NB4 (cell line): Measurements from ENCODE around the gene SHB.

Experiments used
- DNase-seq: peaks from one replicate; pipeline ENCODE4 v3.0.0; 2010; ENCODE audit warnings: low read depth
- H3K4me3 ChIP-seq: one replicate; pipeline ENCODE4 v1.5.1; 2011; ENCODE audit warnings: mild to moderate bottlenecking, low read depth, low read length, moderate library complexity
- CTCF ChIP-seq: IDR thresholded peaks from one replicate; pipeline ENCODE4 v1.5.1; 2012; ENCODE audit warnings: low read depth, low read length
- MAX ChIP-seq: IDR thresholded peaks from 2 replicates; pipeline ENCODE4 v1.6.1; 2011; ENCODE audit warnings: low read depth, low read length
- MYC ChIP-seq: IDR thresholded peaks from 2 replicates; pipeline ENCODE4 v1.6.1; 2011; ENCODE audit warnings: low read depth, low read length
- POLR2A ChIP-seq: IDR thresholded peaks from 2 replicates; pipeline ENCODE4 v1.6.1; 2011; ENCODE audit warnings: mild to moderate bottlenecking; ENCODE audit not compliant: insufficient read length; ENCODE audit errors: extremely low read depth

The SHB gene

GRCh38 chr9:37984672-37985611 is 84.1 kb downstream of the SHB start:
- DNase-seq, result no peak
- H3K4me3 ChIP-seq, result no peak overlapping the region
- TF ChIP-seq POLR2A (no peak), MAX (no peak), CTCF (no peak), MYC (no peak)

- H3K4me3 ChIP-seq, result no peak overlapping the region
- TF ChIP-seq MYC, result no peak
- TF ChIP-seq MAX, result no peak
- TF ChIP-seq CTCF, result no peak
- TF ChIP-seq POLR2A, result no peak
- no peak for DNase-seq
These were observed 84.8 kb downstream of the SHB start for GRCh38 chr9:37984278-37984671.

GRCh38 chr9:37983381-37984067 is 85.5 kb downstream of the SHB start:
- TF ChIP-seq POLR2A (no peak), CTCF (no peak), MAX (no peak), MYC (no peak)

GRCh38 chr9:37979844-37980243 is 89.2 kb downstream of the SHB start:
- no peak for DNase-seq
- no peak overlapping the region for H3K4me3 ChIP-seq
- no peak for TF ChIP-seq CTCF
- no peak for TF ChIP-seq POLR2A
- no peak for TF ChIP-seq MAX
- no peak for TF ChIP-seq MYC

More at GRCh38 chr9:37983381-37984067, 85.5 kb downstream of the SHB start:
- DNase-seq, result no peak
- no peak overlapping the region for H3K4me3 ChIP-seq

GRCh38 chr9:37978983-37979382 is 90.0 kb downstream of the SHB start:
- DNase-seq, result no peak
- TF ChIP-seq MYC (no peak), CTCF (no peak), MAX (no peak), POLR2A (no peak)
- no peak overlapping the region for H3K4me3 ChIP-seq
